ENCODE data around the gene CABLES2.

The CABLES2 gene

GRCh38 chr20:62404112-62404665 is 2.9 kb downstream of the CABLES2 start:
- DNase-seq, result no peak

GRCh38 chr20:62403331-62403730 is 3.8 kb downstream of the CABLES2 start:
- no peak for DNase-seq

- no peak for DNase-seq
Measured at GRCh38 chr20:62402456-62403150, 4.5 kb downstream of the CABLES2 start.

GRCh38 chr20:62401331-62401779 is 5.7 kb downstream of the CABLES2 start:
- DNase-seq, result no peak

GRCh38 chr20:62400541-62400940 is 6.5 kb downstream of the CABLES2 start:
- no peak for DNase-seq

- no peak for DNase-seq
Measured at GRCh38 chr20:62400021-62400420, 7.1 kb downstream of the CABLES2 start.

GRCh38 chr20:62398120-62398821 is 8.8 kb downstream of the CABLES2 start:
- DNase-seq, result no peak

GRCh38 chr20:62396367-62397239 is 10.5 kb downstream of the CABLES2 start:
- no peak for DNase-seq

GRCh38 chr20:62395311-62396242 is 11.5 kb downstream of the CABLES2 start:
- no peak for DNase-seq

- DNase-seq, result no peak
Measured at GRCh38 chr20:62394248-62395245, 12.5 kb downstream of the CABLES2 start.

- DNase-seq, result no peak
Measured at GRCh38 chr20:62393830-62394229, 13.3 kb downstream of the CABLES2 start.

- DNase-seq, result no peak
Measured at GRCh38 chr20:62393335-62393665, 13.8 kb downstream of the CABLES2 start.

GRCh38 chr20:62392621-62393334 is 14.3 kb downstream of the CABLES2 start:
- no peak for DNase-seq

- no peak for DNase-seq
Measured at GRCh38 chr20:62392077-62392418, 15.0 kb downstream of the CABLES2 start.

- no peak for DNase-seq
Measured at GRCh38 chr20:62391165-62392076, 15.7 kb downstream of the CABLES2 start.

- no peak for DNase-seq
Measured at GRCh38 chr20:62390317-62391164, 16.5 kb downstream of the CABLES2 start.

GRCh38 chr20:62389601-62390087 is 17.4 kb downstream of the CABLES2 start:
- DNase-seq, result no peak
